Esophagus muscularis mucosa (tissue), 4 donors: ENCODE results near the gene TTLL12.

ENCODE experiments used
- EP300 ChIP-seq: sonication (generic); formaldehyde crosslinking; IDR thresholded peaks from one replicate; pipeline ENCODE4 v1.6.1; 2017; ENCODE audit warnings: antibody characterized with exemption
- POLR2A ChIP-seq: fragments of 450-650 bp; IDR thresholded peaks from one replicate; pipeline ENCODE4 v1.6.1; 2017; ENCODE audit warnings: antibody characterized with exemption, moderate library complexity, mild to moderate bottlenecking, low read depth
- POLR2AphosphoS5 ChIP-seq, 2 donors: sonication (generic); formaldehyde crosslinking; IDR thresholded peaks; one replicate each; pipeline ENCODE4 v1.6.1; 2017; ENCODE audit warnings: antibody characterized with exemption in 2 of 2
- TF ChIP-seq, protein P1 (sequence below), 3 experiments: fragments of 200-600 bp in 2 of 3; fragments of 450-650 bp in 1 of 3; sonication (generic) in 2 of 3; IDR thresholded peaks; one replicate each; pipeline ENCODE4 v1.5.1; 2017 to 2019; ENCODE audit warnings: antibody characterized with exemption in 3 of 3, mild to moderate bottlenecking in 2 of 3, moderate library complexity in 1 of 3

DNA sequence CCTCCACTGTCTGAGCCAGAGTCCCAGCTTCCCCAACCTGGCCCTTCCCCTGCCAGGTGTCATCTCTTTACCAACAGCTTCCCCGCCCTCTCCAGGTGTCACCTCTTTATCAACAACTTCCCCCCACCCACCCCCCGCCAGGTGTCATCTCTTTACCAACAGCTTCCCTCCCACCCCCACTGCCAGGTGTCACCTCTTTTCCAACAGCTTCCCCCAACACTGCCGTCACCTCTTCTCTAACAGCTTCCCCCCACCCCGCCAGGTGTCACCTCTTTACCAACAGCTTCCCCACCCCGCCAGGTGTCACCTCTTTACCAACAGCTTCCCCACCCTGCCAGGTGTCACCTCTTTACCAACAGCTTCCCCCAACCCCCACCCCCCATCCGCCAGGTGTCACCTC, 29.8 kb upstream of the TTLL12 start:
- TF ChIP-seq, protein P1, sequence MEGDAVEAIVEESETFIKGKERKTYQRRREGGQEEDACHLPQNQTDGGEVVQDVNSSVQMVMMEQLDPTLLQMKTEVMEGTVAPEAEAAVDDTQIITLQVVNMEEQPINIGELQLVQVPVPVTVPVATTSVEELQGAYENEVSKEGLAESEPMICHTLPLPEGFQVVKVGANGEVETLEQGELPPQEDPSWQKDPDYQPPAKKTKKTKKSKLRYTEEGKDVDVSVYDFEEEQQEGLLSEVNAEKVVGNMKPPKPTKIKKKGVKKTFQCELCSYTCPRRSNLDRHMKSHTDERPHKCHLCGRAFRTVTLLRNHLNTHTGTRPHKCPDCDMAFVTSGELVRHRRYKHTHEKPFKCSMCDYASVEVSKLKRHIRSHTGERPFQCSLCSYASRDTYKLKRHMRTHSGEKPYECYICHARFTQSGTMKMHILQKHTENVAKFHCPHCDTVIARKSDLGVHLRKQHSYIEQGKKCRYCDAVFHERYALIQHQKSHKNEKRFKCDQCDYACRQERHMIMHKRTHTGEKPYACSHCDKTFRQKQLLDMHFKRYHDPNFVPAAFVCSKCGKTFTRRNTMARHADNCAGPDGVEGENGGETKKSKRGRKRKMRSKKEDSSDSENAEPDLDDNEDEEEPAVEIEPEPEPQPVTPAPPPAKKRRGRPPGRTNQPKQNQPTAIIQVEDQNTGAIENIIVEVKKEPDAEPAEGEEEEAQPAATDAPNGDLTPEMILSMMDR (IDR thresholded peaks at IDR 0.05), result no peak
- TF ChIP-seq POLR2A (no peak), POLR2AphosphoS5 (IDR thresholded peaks at IDR 0.05) (no peak), EP300 (no peak)
